8988T (cell line): ENCODE data around the gene CADPS.

Source experiments
- DNase-seq: peaks from one replicate; pipeline ENCODE4 v3.0.0; 2011

CADPS gene

GRCh38 chr3:62625268-62625667 lies 249.9 kb downstream of the CADPS start:
- no peak for DNase-seq

- no peak for DNase-seq
Observed at GRCh38 chr3:62624185-62624584, 251.0 kb downstream of the CADPS start.

GRCh38 chr3:62622553-62623174 lies 252.6 kb downstream of the CADPS start:
- no peak for DNase-seq

GRCh38 chr3:62621925-62622324 lies 253.3 kb downstream of the CADPS start:
- DNase-seq: no peak

- no peak for DNase-seq
Observed at GRCh38 chr3:62621176-62621575, 254.0 kb downstream of the CADPS start.

GRCh38 chr3:62615258-62615849 lies 259.9 kb downstream of the CADPS start:
- DNase-seq: no peak

- no peak for DNase-seq
Observed at GRCh38 chr3:62614527-62614926, 260.7 kb downstream of the CADPS start.

- no peak for DNase-seq
Observed at GRCh38 chr3:62611541-62612240, 263.5 kb downstream of the CADPS start.

- no peak for DNase-seq
Observed at GRCh38 chr3:62607287-62608029, 267.8 kb downstream of the CADPS start.

- DNase-seq: no peak
Observed at GRCh38 chr3:62605413-62606068, 269.7 kb downstream of the CADPS start.

- DNase-seq: no peak
Observed at GRCh38 chr3:62604751-62605351, 270.4 kb downstream of the CADPS start.

GRCh38 chr3:62604298-62604697 lies 270.9 kb downstream of the CADPS start:
- DNase-seq: no peak

- no peak for DNase-seq
Observed at GRCh38 chr3:62602987-62603386, 272.2 kb downstream of the CADPS start.

GRCh38 chr3:62602129-62602770 lies 273.0 kb downstream of the CADPS start:
- DNase-seq: no peak

- no peak for DNase-seq
Observed at GRCh38 chr3:62601238-62602070, 273.8 kb downstream of the CADPS start.

GRCh38 chr3:62600033-62600432 lies 275.2 kb downstream of the CADPS start:
- DNase-seq: no peak

GRCh38 chr3:62597491-62597890 lies 277.7 kb downstream of the CADPS start:
- DNase-seq: no peak

- no peak for DNase-seq
Observed at GRCh38 chr3:62592408-62592807, 282.8 kb downstream of the CADPS start.

- DNase-seq: no peak
Observed at GRCh38 chr3:62589078-62589477, 286.1 kb downstream of the CADPS start.

- DNase-seq: peak; percentile 35
Observed at GRCh38 chr3:62587579-62588031, 287.6 kb downstream of the CADPS start.

GRCh38 chr3:62587169-62587568 lies 288.0 kb downstream of the CADPS start:
- DNase-seq: no peak
